NCI-H2171 treated with DMSO at 0.1 percent for 48 hours (cell line): ENCODE measurements around the gene WDR45.

Experiments
- DNase-seq: peaks from one replicate; lab custom pipeline; 2025; lab: John Stamatoyannopoulos, UW

Gene WDR45

DNA sequence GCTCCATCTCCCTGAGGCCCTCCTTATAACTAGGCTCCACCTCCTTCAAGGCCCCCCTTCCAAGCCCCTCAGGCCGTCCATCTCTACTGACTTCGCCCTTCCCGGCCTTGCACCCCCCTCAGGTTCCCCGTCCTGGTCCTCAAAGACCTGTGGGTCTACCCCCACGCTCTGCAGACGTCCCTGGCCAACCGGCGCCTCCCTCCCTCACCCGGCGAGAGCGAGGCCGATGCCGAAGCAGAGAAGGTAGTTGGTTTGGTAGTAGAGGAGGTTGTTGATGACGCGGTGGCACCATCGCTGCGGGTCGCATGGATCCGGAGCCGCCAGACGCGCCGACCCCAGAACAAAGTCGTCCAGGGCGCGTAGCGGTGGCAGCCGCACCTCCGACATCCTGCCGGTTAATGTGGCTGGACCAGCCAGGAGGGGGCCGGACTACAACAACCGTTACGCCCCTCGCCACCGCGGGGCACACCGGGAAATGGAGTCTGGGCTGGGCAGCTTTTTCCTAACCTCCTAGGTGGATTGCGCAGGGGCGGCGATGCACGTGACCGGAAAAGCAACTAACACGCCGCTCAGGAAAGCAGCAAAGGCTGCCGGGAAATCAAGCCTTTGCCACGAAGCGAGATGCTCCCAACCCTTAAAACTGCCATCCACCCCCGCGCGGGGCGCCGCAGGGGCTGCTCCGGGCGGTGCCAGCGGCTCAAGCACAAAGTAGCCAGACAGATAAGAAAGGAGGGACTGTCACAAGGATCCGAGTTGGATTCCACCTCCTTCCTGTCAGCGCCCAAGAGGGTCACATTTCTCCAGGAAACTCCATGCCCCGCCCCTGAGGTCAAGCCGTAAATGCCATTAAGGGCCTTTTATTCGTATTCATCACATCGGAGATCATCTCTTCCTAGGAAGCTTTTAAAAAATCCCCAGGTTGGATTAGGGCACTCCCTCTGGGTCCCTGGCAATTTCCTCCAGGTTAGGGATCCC lies 5.8 kb downstream of the WDR45 start, which contains the start of gene PRAF2:
Gene PRAF2, minus strand, starts transcription at position 402 of the 975 bp plus-strand sequence. Its CDS starts 15 bp downstream, at position 387.
- DNase-seq: peak; percentile 84

GRCh38 chrX:49072712-49073095 lies 7.0 kb downstream of the WDR45 start:
- DNase-seq: no peak

DNA sequence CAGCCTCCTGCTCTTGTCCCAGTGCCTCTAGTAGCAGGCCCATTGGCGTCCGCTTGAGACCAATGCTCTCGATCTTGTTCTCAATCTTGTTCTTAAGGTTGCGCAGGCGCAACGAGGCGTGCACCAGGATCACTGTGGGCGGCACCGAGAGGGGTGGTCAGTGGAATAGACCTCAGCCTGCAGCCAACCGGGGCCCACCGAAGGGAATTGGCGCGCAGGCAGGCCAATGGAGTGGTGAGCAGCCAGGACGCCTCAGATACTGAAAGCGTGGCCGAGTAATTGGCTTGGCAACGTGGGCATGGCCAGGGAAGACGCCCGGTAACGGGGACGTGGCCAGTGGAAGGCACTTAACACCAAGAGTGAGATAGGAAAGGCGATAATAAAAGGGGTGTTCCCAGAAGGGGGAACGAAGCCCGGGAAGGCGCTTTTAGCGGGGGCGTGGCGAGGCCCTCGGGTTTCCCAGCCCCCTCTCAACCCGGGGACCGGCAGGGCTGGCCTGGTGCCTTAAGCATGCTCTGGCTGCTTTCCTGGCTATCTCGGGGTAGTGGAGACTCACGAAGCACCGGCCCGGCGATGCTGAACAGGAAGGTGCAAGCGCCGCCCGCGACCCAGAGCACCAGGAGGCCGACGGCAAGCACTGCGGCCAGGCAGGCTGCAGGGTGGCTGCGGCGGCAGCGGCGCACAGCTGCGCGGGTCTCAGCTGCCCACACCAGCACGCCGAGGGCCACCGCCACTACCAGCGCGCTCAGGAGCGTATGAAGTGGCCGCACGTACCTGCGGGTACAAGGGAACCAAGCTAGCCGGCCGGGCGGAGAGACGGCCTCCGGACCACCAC lies 7.6 kb downstream of the WDR45 start:
- no peak for DNase-seq

DNA sequence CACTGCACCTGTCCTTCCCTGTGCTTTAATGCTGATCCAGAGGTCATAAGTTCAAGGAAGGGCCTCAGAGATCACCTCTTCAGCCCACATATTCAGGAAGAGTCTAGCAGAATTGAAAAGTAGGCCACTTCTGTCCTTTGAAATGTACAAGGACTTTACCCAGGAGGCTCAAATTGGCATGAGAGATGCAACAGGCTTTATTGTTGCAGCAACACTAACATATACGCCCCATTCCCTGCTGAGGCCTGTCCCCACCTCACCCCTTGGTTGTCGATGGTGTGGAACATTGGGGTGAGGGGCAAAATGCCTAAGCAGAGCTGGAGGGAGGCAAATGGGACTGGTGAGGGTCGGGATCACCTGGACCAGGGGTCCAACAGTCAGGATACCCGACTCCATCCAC lies 8.7 kb downstream of the WDR45 start:
- DNase-seq: no peak

- DNase-seq: no peak
These were observed 10.6 kb downstream of the WDR45 start for GRCh38 chrX:49069038-49069437.

GRCh38 chrX:49067285-49068120 lies 12.2 kb downstream of the WDR45 start:
- no peak for DNase-seq

DNA sequence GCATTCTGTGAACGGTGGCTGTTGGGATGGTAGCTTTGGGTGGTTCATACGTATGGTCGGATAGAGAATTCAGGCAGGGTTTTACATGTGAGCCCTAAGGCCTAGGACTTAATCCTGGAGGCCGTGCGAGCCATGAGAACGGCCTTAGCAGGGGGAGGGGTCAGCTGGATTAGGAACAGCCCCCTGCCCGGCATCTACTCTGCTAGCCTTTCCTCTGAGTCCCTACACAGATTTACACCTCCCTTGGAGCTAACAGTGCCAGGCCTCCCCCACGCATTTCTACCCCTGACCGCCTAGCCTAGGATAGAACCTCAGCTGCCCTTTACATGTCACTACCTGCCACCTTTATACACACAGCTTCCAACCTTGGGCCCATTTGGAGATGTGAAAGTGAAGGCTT lies 13.0 kb downstream of the WDR45 start:
- DNase-seq: no peak

GRCh38 chrX:49066278-49066677 lies 13.4 kb downstream of the WDR45 start:
- no peak for DNase-seq

DNA sequence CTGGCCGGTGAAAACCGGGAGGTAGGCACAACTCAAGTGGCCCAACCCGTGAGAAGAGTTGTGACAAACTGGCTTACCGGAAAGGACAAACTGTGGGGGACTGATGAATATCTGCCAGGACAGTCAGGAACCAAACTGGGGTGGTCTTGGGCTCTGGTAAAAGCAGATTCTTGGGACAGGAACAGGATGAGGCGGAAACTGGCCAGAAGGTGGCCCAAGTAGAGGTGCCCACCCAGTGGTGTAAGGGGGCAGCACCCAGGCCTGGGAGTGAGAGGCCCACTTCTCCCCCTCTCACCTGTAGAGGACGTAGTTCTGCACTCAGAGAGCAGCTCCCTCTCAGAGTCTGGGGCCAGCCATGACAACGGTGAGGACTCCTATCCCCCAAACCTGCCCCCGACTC lies 15.0 kb downstream of the WDR45 start:
- DNase-seq: no peak

GRCh38 chrX:49064303-49064702 lies 15.4 kb downstream of the WDR45 start:
- no peak for DNase-seq

GRCh38 chrX:49063715-49064114 lies 16.0 kb downstream of the WDR45 start:
- DNase-seq: no peak

GRCh38 chrX:49061916-49062315 lies 17.8 kb downstream of the WDR45 start:
- DNase-seq: no peak

DNA sequence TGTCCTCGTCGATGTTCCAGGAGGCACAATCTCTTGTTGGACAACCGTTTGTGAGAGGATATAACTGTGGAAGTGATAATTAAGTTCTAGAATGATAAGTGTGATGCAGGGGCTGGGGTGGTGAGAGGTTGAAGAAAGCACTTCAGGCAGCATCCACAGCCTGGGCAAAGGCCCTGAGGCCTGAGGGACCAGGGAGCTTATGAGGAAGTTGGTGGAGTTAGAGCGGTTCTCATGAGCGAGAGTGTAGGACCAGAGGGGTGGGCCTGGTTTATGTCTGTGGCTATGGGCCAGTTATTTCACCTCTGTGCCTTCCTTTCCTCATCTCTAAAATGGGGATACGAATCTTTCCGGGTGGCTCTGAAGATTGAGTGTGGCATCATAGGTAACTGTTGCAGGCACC lies 18.2 kb downstream of the WDR45 start:
- no peak for DNase-seq

DNA sequence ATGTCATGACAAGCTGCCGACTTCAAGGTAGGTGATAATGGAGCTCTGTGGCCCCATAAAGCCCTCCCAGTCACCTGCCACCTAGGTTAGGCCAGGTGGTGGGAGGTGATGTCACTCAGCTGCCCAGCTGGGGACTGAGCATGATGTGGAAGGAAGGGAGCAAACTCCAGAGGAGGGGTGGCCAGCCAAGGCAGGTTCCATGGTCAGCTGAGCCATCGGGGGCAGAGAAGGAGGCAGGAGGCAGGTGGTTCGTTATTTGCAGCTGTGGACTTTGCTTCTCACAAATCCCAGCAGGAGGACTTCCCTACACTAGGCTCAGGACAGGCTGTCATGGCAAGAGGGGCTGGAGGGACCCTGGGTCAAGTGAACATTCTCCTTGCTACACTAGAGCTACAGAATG lies 18.8 kb downstream of the WDR45 start:
- no peak for DNase-seq

DNA sequence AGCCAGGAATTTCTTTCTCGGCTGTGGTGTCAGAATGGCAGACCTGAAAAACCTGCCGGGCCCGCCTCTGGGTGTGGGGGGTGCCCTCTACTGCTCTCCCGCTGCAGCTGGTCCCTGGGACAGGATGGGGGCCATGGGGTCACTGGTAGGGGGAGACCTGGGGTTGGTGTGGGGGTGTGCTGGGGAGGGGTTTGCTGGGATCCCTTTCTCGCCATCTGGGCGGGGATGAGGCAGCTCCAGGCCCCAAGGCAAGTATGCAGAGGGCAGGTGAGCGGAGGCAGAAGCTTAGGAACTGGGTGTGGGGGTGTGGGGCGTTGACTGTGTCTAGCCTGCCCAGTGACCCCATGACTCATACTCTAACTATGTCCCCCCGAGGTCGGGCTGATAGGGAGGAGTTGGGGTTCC lies 20.0 kb downstream of the WDR45 start:
- DNase-seq: no peak

GRCh38 chrX:49059201-49059600 lies 20.5 kb downstream of the WDR45 start:
- DNase-seq: no peak

DNA sequence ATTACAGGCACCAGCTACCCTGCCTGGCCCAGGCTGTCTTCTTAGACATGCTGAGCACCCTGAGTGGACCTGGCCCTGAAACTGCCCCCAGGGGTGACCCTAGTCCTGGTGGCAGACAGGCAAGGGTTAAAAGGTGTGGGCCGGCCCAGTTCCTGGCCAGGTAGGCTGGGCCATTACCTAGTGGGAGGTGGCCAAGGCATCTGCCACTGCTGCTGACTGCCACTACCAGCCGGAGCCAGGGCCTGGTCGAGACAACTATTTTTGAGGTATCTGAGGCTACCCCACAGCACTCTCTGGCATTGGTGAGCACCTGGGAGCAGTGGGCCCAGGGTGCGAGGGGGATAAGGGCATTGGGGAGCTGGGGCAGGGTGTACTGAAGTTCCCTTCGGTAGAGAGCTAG lies 20.9 kb downstream of the WDR45 start, which contains the start of gene CCDC120:
Gene CCDC120, plus strand, starts transcription at position 206 of the 400 bp plus-strand sequence. CDS start 3,043 bp downstream, outside the sequence.
- no peak for DNase-seq

GRCh38 chrX:49054073-49054762 lies 25.5 kb downstream of the WDR45 start:
- DNase-seq: no peak

- DNase-seq: peak; percentile 72
These were observed 26.2 kb downstream of the WDR45 start for GRCh38 chrX:49053223-49054072.

- DNase-seq: no peak
These were observed 35.8 kb downstream of the WDR45 start for GRCh38 chrX:49043987-49044281.
